IPS DF 4.7 (cell line): ENCODE results near the gene SLC8B1.

ENCODE experiments used
- DNase-seq: peaks from one replicate; pipeline ENCODE4 v3.0.0-alpha.2; 2013; ENCODE audit warnings: low spot score; ENCODE audit errors: extremely low read depth

SLC8B1 gene

DNA sequence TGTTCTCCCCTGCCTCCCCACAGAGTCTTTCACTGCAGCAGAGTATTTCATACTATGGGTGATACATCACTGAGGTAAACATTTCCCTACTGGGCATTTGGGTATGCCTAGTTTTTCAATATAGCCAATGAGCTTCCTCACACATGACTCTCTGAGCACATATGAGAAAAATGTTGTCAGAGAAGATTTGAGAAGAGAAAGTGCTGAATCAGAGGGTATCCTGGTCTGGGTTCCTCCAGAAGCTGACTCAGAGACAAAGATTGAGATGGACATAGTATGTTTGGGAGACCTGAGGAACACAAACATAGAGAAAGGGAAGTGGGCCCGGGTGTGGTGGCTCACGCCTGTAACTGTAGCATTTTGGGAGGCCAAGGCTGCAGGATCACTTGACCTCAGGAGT is 12.6 kb downstream of the SLC8B1 start:
- DNase-seq = no peak

DNA sequence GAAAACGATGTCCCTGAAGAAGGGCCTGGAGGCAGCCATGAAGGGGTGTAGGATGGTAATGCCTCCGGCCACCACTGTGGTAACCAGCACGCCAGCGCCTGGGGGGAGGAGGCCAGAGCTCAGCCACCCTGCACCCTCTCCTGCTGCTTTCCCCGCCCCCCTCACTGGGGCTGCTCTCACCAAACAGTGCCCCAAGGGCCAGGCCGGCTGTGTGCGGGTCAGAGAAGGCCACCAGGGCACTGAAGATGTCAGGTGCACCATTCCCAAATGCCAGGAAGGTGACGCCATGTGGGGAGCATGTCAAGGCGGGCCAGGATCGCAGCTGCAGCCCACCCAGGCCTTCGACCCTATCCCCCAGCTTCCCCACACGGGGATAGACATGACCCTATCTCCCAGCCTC is 14.5 kb downstream of the SLC8B1 start:
- DNase-seq = no peak

DNA sequence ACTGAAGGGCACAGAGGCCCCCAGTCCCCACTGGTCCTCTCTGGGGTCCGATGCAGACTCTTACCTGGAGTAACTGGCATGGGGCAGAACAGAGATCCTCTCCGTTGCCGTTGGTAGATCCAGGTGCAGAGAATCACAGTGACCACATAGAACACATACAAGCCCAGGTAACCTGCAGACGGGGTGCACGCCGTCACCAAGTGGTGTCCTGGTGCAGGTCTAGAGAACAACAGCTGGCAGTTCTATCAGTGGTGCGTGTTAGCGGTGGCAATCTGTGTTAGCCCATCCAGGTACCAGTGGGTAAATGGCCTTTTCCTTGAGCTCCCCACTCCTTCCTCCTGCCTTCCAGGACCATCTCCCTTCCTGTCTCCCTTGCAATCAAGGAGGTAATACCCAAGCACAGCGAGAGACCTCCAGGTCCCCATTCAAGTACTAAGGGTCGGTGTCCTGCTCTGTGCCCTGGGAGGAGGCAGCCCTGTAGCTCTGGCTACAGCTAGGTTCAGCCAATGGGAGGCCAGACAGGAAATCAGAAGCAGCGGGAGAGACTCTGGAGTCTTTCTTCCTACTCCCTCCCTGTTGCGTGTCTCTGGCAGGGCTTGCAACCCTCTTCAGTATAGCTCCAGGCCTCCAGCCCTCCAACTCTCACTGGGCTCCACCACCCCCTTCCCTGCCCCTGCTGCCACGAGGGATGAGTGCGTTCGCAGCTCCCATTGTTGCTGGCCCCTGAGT is 15.8 kb downstream of the SLC8B1 start:
- no peak for DNase-seq

DNA sequence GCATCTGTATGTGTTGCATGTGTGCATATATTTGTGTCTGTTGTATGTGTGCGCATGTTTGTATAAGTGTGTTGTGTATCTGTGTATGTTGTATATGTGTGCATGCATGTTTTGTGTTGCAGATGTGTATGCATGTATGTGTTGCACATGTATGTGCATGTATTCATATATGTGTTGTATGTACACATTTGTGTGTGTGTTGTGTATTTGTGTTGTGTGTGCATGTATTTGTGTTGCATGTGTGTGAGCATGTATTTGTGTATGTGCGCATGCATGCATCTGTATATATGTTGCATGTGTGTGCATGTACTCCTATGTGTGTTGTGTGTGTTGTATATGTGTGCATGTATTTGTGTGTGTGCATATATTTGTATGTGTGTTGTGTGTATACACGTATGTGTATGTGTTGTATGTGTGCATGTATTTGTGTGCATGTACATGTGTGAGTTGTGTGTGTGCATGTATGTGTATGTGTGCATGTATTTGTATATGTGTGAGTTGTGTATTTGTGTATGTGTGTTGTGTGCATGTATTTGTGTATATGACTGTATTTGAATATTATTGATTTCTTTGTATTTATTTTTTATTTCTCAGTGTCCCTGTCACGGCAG is 16.8 kb downstream of the SLC8B1 start:
- no peak for DNase-seq

DNA sequence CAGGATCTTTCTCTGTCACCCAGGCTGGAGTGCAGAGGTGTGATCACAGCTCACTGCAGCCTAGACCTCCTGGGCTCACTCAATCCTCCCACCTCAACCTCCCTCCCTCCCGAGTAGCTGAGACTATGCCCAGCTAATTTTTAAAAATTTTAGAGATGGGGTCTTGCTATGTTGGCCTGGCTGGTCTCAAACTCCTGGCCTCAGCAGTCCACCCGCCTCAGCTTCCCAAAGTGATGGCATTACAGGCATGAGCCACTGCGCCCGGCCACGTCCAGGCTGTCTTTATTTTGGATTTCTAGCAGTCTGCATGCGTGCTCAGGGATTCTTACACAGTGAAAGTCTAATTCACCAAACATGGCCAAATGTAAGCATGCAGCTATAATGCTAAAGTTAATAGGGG is 17.8 kb downstream of the SLC8B1 start:
- DNase-seq = no peak

DNA sequence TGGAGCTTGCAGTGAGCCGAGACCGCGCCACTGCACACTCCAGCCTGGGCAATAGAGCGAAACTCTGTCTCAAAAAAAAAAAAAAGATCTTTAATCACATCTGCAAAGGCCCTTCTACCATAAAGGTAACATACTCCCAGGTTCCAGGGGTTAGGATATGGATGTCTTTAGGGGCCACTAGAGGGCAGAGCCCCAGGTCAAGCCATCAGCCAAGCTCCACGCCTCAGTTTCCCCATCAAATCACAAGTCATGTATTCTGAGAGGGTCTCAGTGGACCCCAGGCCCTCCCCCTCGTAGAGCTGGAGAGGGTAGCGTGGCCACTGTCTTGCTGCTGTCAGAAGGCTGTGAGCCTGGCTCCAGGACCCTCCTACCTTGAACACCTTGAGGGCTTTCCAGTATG is 18.8 kb downstream of the SLC8B1 start:
- DNase-seq = no peak

DNA sequence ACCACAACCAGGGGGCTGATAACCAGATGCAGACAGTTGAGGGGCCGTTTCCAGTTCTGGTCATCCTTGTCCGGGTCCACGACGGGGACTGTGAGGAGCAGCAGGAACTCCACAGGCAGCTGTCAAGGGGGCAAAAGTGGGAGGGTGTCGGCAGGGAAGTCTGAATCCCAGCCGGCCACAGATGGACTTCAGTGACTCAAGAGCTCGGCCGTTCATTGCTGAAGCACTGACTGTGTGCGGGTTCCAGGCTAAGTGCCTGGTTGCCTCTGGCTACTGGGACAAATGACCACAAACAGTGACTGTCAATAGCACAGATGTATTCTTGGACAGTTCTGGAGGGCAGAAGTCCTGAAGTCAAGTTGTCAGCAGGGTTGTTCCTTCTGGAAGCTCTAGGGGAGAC is 19.6 kb downstream of the SLC8B1 start:
- no peak for DNase-seq

DNA sequence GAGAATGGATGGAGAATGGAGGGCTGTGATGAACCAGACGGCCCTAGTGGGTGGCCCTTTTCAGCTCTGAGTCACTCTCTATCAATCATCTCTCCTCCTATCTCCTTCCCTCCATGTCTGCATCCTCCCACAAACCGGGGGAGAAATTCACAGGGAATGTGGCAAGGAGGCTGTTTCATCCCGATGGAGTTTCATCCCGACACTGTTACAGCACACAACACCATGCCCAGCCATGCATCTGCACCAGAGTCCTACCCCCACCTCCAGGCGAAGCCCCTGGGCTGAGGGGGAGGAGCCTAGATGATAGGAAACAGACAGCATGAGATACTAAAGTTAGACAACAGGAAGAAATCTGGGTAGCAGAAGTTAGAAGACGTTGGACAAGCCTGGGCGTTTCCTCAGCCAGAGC is 20.8 kb downstream of the SLC8B1 start:
- no peak for DNase-seq

DNA sequence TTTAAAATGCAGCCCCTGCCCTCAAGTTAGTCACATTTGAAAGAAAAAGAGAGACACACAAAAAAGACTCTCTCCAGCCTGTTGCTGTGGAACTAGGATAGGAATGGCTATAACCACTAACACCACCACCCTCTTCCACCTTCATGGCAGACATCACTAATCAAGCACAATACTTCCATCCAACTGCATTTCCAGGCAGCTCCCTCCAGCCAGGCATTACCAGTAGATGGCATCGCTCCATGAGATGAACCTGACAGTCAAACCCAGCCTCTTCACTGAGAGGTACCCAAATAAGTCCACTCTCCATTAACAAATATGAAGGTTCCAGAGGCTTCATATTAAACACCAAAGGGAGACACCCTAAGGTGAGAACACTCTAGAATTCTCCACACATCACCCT is 24.4 kb downstream of the SLC8B1 start:
- DNase-seq = no peak

DNA sequence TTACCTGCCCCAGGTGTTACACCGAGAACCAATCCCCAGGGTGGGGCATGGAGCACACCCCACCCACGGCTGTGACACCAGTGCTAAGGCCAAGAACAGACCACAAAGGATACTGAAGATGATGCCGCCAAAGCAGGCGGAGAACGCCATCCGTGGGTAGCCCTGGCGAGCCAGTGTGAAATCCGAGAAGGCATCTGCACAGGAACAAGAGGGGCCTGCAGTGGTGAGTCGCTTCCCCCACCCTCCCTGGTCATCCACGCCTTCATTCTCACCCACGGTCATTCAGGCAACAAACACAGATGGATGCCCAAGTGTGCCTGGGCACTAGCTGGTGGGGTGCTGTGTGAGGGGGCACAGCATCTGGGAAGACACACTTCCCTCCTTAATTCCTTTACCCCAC is 28.5 kb downstream of the SLC8B1 start:
- DNase-seq = no peak

DNA sequence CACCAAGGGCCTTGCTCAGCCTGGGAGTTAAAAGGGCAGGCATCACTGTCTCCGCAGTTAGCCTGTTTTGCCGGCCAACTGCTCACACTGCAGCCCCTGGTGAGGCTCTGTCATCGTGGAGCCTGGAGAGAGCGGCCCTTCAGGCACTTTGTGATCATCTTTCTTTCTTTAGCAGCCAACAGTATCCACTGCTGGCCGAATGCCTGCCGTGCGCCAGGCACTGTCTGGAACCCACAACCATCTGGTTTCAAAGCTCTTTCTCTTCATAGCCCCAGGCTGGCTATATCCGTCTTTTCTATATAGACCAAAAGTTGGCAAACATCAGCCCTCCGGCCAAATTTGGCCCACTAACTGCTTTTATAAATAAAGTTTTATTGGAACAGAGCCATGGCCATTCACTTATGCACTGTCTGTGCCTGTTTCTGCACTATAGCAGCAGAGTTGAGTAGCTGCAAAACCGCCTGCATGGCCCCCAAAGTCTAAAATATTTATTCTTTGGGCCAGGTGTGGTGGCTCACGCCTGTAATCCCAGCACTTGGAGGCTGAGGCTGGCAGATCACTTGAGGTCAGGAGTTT is 29.5 kb downstream of the SLC8B1 start:
- DNase-seq = no peak

DNA sequence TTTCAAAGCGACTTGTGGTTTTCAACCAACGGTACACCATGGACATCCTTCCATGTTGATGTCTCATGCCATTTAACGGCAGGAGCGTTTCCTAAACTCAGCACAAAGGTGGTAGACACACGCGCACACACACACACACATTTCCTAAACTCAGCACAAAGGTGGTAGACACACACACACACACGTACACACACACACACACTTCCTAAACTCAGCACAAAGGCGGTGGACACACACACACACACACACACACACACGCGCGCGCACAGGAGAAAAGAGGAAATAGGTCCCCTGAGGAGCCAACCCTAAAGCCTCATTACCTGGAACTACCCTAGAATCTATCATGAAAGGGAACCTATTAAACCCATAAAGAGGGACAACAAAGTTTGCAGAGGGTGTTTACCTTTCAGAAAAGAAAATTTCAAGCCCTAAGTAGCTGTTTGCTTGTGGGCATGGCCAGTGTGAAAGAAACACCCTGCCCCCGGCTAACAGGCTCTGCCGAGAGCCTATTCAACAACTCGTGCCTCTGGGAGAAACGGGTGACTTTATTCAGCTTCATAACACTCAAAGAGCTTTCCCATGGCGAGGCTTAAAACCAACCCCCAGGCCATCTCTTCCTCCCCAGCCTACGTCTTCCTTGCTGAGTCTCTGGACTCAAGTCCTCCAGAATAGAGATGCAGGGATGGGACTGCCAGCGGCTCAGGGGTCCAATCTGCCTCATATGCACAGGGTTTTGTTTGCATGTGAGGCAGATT is 31.8 kb downstream of the SLC8B1 start:
- no peak for DNase-seq

DNA sequence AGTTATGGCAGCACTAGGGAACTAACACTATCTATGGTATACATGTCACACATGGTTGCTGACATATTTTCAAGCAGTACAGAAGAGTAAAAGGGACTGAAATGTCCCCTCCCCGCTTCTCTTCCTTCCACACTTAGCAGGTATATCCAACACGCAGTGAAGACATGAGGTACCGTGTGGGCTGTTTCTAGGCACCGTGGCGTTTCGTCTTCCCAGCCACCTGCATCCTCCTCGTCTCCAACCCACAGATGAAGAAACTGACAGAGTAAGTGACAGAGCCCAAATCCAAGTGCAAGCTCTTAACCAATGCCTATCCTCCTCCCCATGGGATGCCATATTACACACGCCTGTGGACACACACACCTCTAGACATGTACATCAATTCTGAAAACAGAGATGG is 32.4 kb downstream of the SLC8B1 start:
- no peak for DNase-seq

DNA sequence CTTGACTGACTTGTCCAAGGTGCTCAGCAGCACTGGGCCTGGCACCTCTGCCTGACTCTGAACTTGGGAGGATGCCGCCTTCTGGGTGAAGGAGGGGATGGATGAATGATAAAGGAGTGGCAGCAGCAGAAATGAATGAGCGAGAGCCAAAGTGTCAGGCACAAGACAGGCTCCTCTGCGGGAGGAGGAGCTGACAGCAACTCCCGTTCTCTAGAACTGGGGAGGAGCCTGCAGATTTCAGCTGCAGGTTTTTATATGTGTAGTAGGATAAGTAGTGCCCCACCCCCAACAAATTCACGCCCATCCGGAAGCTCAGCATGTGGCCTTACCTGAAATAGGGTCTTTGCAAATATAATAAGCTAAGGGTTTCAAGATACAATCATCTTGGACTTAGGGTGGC is 33.1 kb downstream of the SLC8B1 start:
- DNase-seq = no peak

DNA sequence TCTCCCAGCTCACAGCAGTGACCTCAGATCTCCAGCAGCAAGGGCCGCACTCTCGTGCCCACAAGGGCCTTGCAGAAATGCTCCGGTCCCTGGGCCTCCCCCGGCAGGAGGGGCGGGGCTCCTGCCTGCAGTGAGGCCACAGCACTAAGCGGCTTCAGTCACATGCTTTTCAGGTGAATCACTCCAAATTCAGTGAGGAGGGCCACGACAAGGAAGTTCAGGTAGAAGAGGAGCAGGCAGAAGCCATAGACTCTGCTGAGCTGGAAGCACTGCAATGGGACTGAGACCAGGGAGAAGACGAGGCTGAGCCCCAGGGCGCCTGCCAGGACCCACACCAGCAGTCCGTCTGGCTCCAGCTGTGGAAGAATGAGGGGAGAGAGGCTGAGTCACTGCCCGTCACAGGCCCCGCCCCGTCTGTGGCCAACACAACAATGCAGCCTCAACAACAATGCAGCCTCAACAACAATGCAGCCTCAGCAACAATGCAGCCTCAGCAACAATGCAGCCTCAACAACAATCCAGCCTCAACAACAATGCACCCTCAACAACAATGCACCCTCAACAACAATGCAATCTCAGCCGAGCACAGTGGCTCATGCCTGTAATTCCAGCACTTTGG is 35.2 kb downstream of the SLC8B1 start:
- DNase-seq = no peak

DNA sequence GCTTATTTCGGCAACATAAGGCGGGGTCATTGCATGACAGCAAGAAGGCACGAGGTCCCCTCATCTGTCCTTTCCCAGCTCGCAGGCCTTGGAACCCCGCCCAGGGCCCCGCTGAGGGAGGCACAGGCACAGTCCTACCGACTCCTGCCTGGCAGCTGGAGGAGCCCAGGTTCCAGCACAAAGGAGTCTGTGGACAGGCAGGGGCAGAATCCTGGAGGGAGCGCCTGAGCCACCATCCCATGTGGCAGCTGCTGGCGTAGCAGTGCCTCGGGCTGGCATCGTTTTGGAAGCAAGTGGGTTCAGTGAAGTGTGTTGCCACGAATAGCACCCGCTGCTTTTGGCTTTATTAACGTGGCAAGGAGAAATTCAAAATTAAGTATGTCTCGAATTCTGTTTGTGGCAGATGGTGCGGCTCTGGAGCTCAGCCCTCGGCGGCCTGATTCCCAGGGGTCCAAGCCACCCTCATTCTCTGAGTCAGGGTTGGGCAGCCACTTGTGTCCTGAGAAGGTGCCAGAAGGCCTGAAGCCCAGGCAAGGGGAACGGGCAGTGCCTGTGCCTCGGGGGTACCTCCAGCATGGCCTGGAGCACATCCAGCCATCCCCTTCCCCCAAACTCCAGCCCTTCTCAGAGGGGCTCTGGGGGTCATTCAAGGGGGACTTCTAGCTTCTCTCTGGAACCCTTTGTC is 35.9 kb downstream of the SLC8B1 start:
- no peak for DNase-seq

DNA sequence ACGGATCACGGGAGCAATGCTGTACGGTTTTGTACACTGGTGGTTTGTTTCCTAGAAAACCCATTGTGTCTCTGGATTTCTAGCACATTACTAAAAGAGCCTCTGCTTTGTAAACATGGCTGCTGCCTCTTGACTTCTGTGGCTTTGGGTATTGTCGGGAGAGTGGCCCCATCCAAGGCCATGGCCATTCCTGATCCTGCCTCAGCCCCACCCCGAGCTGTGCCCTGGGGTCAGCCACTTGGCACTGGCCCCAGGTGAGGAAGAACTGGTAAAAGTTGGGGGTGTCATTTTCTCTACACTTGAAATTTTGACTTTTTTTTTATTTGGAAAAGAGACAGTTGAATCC is 36.5 kb downstream of the SLC8B1 start:
- no peak for DNase-seq

DNA sequence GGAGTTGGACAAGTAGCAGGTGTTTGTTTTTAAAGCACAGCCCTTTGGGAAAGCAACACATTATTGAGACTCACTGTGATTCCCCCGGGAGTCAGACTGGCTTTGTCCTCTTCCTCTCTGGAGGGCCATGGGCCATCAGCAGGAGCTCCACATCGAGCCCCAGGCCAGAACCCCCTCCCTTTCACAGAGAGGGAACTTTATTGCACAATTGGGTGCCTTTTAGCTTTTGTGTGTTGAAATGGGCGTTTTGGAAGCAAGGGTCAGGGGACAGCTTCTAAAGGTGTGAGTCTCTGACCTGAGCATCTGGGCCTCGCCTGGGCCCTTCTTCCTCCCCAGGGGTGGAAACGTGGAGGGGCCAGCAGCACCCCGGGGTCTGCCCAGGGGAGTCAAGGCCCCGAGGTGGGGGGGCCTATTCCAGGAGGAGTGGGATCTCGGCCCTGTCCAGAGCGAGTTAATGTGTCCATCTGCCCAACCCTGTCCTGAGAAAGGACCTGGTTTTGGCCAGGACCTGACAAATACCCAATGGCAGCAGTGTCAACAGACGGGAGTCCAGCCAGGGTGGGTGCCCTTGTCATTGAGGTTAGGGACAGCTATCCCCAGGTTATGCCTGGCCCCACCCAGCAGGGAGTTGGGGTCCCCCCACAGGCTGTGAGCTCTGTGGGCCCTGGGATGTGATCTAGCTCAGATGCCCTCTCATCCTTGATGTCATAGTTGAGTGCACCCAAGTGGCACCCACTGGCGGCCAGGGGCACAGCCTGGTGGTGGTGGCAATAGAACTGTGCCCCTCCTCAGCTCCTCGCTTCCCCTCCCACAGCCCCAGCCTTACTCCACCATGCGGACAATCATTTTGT is 37.1 kb downstream of the SLC8B1 start:
- DNase-seq = no peak

DNA sequence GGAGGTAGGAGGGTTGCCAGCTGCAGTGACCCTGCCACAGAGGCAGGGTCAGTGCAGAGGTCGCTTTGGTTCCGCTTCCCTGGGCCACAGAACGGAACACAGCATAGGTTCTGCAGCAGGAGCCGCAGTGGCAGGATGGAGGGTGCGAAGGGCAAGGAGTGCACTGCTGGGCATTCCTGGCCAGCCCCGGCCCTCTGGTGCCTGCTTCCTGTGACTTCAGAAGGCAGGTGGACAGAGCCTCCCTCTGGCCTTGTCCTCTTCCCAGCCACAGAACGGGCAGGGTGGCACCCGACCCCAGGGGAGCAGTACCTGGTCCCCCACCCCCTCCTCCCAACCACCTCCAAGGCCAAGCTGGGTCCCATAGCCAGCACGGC is 37.7 kb downstream of the SLC8B1 start:
- DNase-seq = no peak

DNA sequence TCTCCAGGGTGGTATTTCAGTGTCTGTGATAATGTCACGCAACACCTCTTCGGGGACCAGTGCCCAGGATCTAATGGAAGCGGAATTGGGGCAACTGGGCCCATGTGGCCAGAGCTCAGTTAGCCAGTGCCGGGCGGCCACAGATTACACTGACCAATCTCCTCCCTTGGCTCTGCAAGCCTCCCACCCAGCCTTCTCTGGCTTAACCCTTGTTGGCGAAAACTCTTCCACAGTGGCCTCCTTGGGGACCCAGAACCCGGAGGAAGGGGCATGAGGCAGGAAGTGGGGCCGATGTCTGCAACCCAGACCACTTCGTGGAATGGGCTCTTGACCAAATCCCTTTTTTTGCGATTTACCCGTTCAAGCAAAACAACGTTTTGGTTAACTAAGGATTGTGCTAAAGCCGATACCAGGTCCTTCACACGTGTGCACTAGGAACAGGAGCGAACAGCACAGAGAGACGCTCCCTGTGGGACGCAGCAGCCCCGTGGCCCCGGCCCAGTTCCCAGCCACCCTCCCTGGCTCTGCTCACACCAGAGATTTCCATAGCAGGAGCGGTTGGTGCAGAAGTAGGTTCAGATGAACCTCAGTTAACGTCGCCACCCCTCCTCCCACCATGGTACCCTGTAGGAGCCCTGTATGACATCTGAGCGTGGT is 38.2 kb downstream of the SLC8B1 start:
- DNase-seq = no peak
